T-cell (primary cell): Measurements from ENCODE around the gene BRD4. TPM values are rescaled to one million over a fixed set of nuclear protein-coding genes. Genes with fewer than 3 reads are reported as not detected.

Experiments
- ATAC-seq, 4 experiments: fragments of 200-7000 bp in 3 of 4; fragments of 150-1000 bp in 1 of 4; cut with Tn5 transposase; replicated peaks in 1 of 4; 1 replicate in 3 of 4; 2 replicates in 1 of 4; pipeline ENCODE4 v1.10.0; 2021; ENCODE audit warnings: moderate library complexity in 3 of 4, mild to moderate bottlenecking in 2 of 4, moderate number of reproducible peaks in 1 of 4
- CTCF ChIA-PET, 2 donors: fragments of 300-600 bp; sonication (Branson Sonifier 250); formaldehyde crosslinking; loops; one replicate each; lab custom pipeline; 2022; ENCODE audit warnings: antibody characterized with exemption in 2 of 2; lab: Charles Lee
- POLR2A ChIA-PET, 2 donors: fragments of 300-600 bp; sonication (Branson Sonifier 250); formaldehyde crosslinking; loops; one replicate each; lab custom pipeline; 2022; ENCODE audit warnings: antibody characterized with exemption in 2 of 2; lab: Charles Lee
- DNase-seq, 35 experiments: peaks; one replicate each; pipeline versions ENCODE4 v3.0.0 to v3.0.0-alpha.2; 2013 to 2023
- H3K27ac ChIP-seq: one replicate; pipeline ENCODE4 v1.5.1; 2013; ENCODE audit warnings: low read length
- H3K27me3 ChIP-seq, 2 experiments: replicated peaks in 1 of 2; 1 replicate in 1 of 2; 2 replicates in 1 of 2; pipeline versions ENCODE4 v1.6.1 to v1.7.0; 2013; ENCODE audit warnings: low read length in 1 of 2, mixed read lengths in 1 of 2; ENCODE audit not compliant: control insufficient read depth in 2 of 2, insufficient read depth in 2 of 2; ENCODE audit errors: extremely low read depth in 1 of 2
- H3K36me3 ChIP-seq, 2 donors: 1 replicate in 1 of 2; 2 replicates in 1 of 2; pipeline versions ENCODE4 v1.6.1 to v1.7.0; 2013; ENCODE audit warnings: low read length in 1 of 2; ENCODE audit not compliant: control insufficient read depth in 2 of 2, insufficient read depth in 1 of 2; ENCODE audit errors: extremely low read depth in 1 of 2
- H3K4me1 ChIP-seq, 2 experiments: 1 replicate in 1 of 2; 2 replicates in 1 of 2; pipeline versions ENCODE4 v1.6.1 to v1.7.0; 2013; ENCODE audit warnings: low read length in 2 of 2, mixed read lengths in 1 of 2; ENCODE audit not compliant: insufficient read depth in 2 of 2, control insufficient read depth in 1 of 2; ENCODE audit errors: extremely low read depth in 1 of 2
- H3K4me3 ChIP-seq, 2 donors: 1 replicate in 1 of 2; 2 replicates in 1 of 2; pipeline versions ENCODE4 v1.5.1 to v1.7.0; 2013; ENCODE audit warnings: mild to moderate bottlenecking in 2 of 2, low read length in 1 of 2, moderate library complexity in 1 of 2; ENCODE audit not compliant: control insufficient read depth in 1 of 2; ENCODE audit errors: extremely low read depth in 1 of 2
- H3K9me3 ChIP-seq: 2 replicates; pipeline ENCODE4 v1.7.0; 2013
- H3K27ac Mint-ChIP-seq, 2 donors: one replicate each; pipeline ENCODE4 v1.8.0; 2020 to 2021; ENCODE audit warnings: mild to moderate bottlenecking in 2 of 2, mixed read lengths in 2 of 2
- H3K27me3 Mint-ChIP-seq, 2 donors: one replicate each; pipeline ENCODE4 v1.8.0; 2021 to 2022; ENCODE audit warnings: mixed read lengths in 2 of 2
- H3K36me3 Mint-ChIP-seq: one replicate; pipeline ENCODE4 v1.8.0; 2021; ENCODE audit warnings: mixed read lengths
- H3K4me1 Mint-ChIP-seq, 3 donors: one replicate each; pipeline ENCODE4 v1.8.0; 2020 to 2022; ENCODE audit warnings: mixed read lengths in 3 of 3, mild to moderate bottlenecking in 1 of 3
- H3K4me3 Mint-ChIP-seq, 3 donors: one replicate each; pipeline ENCODE4 v1.8.0; 2020 to 2022; ENCODE audit warnings: mild to moderate bottlenecking in 3 of 3, mixed read lengths in 3 of 3, moderate library complexity in 3 of 3
- H3K9me3 Mint-ChIP-seq, 3 donors: one replicate each; pipeline ENCODE4 v1.8.0; 2020 to 2022; ENCODE audit warnings: mixed read lengths in 3 of 3
- WGBS: methylation state at CpG from one replicate; pipeline ENCODE4 v1.1.5; 2013; ENCODE audit warnings: missing lambda C conversion rate; ENCODE audit not compliant: insufficient coverage; 5-methylcytosine and 5-hydroxymethylcytosine counted together
- total RNA-seq, 35 experiments: library from RNA in 6 of 35; stranded (reverse) in 6 of 35; fragments of 120-200 nt in 1 of 35; gene quantifications; one replicate each; pipeline versions ENCODE4 v1.2.1 to v1.2.4 and lab custom pipeline; 2013 to 2026

The BRD4 gene
- total RNA-seq, 5 donors from 2014 or later (not counting 1 experiment from before 2014, with no cell fraction given) = 115 to 154 (median 139) TPM

GRCh38 chr19:15287496-15287895 is 44.8 kb downstream of the BRD4 start:
- 39% methylated on average over 7 of the region's 10 CpGs for WGBS
- ATAC-seq (peak in 1 of 4 experiments; percentile 17), DNase-seq (no peak)
- Mint-ChIP-seq H3K4me1 (peaks cover 94 to 98% (median 97%) of the 10 kb centered on the region in 3 donors), H3K27ac (peak overlapping the region; percentile 29 to 79), H3K4me3 (peak overlapping the region; percentile 21 to 72 (median 53)), H3K36me3 (no peaks in the 10 kb centered on the region), H3K27me3 (no peaks in the 10 kb centered on the region), H3K9me3 (no peaks in the 10 kb centered on the region)
- POLR2A ChIA-PET = interaction anchor here in 1 of 2 donors (0.6 kb wide), 1 partner anchor 49 kb away, joined by 3 read pairs; no protein-coding TSS in a partner anchor
- CTCF ChIA-PET = interaction anchor here in 1 of 2 donors (0.6 kb wide), 1 partner anchor 66 kb away, joined by 5 read pairs; no protein-coding TSS in a partner anchor
- Histone ChIP-seq H3K9me3 (no peaks in the 10 kb centered on the region), H3K27ac (peak overlapping the region; percentile 21), H3K27me3 (no peaks in the 10 kb centered on the region), H3K4me1 (peaks cover 85 to 89% of the 10 kb centered on the region in 2 experiments), H3K36me3 (no peaks in the 10 kb centered on the region), H3K4me3 (no peak overlapping the region)

GRCh38 chr19:15286688-15287365 is 45.5 kb downstream of the BRD4 start:
- Mint-ChIP-seq H3K36me3 (no peaks in the 10 kb centered on the region), H3K27ac (no peak overlapping the region), H3K27me3 (no peaks in the 10 kb centered on the region), H3K4me1 (peaks cover 94 to 98% (median 97%) of the 10 kb centered on the region in 3 donors), H3K4me3 (peak overlapping the region in 1 of 3 donors; percentile 72), H3K9me3 (no peaks in the 10 kb centered on the region)
- Histone ChIP-seq H3K4me3 (no peak overlapping the region), H3K27me3 (no peaks in the 10 kb centered on the region), H3K27ac (no peak overlapping the region), H3K36me3 (no peaks in the 10 kb centered on the region), H3K9me3 (no peaks in the 10 kb centered on the region), H3K4me1 (peaks cover 86 to 91% of the 10 kb centered on the region in 2 experiments)
- ChIA-PET POLR2A (no interaction called here), CTCF (no interaction called here)
- ATAC-seq = no peak
- DNase-seq = no peak
- 0% methylated on average over 1 of the region's 4 CpGs for WGBS

- ATAC-seq (peak in 1 of 4 experiments; percentile 10), DNase-seq (peak in 1 of 35 experiments; percentile 25)
- Mint-ChIP-seq H3K27me3 (no peaks in the 10 kb centered on the region), H3K9me3 (no peaks in the 10 kb centered on the region), H3K4me1 (peaks cover 94 to 98% (median 97%) of the 10 kb centered on the region in 3 donors), H3K36me3 (no peaks in the 10 kb centered on the region), H3K4me3 (peak overlapping the region; percentile 5 to 67 (median 54)), H3K27ac (peak overlapping the region; percentile 59 to 78)
- WGBS = 71% methylated on average over 8 of the region's 11 CpGs
- peaks cover 78 to 96% of the 10 kb centered on the region in 2 experiments for H3K4me1 ChIP-seq
- CTCF ChIA-PET = no interaction called here
- POLR2A ChIA-PET = no interaction called here
- H3K27me3 ChIP-seq = no peaks in the 10 kb centered on the region
- H3K27ac ChIP-seq = peak overlapping the region; percentile 36
- H3K36me3 ChIP-seq = no peaks in the 10 kb centered on the region
- no peaks in the 10 kb centered on the region for H3K9me3 ChIP-seq
- peak overlapping the region in 1 of 2 donors; percentile 11 for H3K4me3 ChIP-seq
Measured at GRCh38 chr19:15285896-15286591, 46.3 kb downstream of the BRD4 start.

- Mint-ChIP-seq H3K9me3 (no peaks in the 10 kb centered on the region), H3K4me1 (peaks cover 94 to 98% (median 97%) of the 10 kb centered on the region in 3 donors), H3K27ac (peak overlapping the region; percentile 81 to 85), H3K4me3 (peak overlapping the region; percentile 4 to 74 (median 42)), H3K36me3 (no peaks in the 10 kb centered on the region), H3K27me3 (no peaks in the 10 kb centered on the region)
- H3K4me3 ChIP-seq = no peak overlapping the region
- H3K4me1 ChIP-seq = peaks cover 66 to 96% of the 10 kb centered on the region in 2 experiments
- CTCF ChIA-PET = no interaction called here
- no peaks in the 10 kb centered on the region for H3K9me3 ChIP-seq
- no peak for ATAC-seq
- POLR2A ChIA-PET = interaction anchor here in 1 of 2 donors (0.5 kb wide), 1 partner anchor 719 kb away, joined by 3 read pairs; no protein-coding TSS in a partner anchor
- no peaks in the 10 kb centered on the region for H3K27me3 ChIP-seq
- no peak for DNase-seq
- no peak overlapping the region for H3K27ac ChIP-seq
- WGBS = 55% methylated on average over 2 of the region's 3 CpGs
- H3K36me3 ChIP-seq = no peaks in the 10 kb centered on the region
Measured at GRCh38 chr19:15284896-15285295, 47.4 kb downstream of the BRD4 start.

GRCh38 chr19:15284091-15284490 is 48.2 kb downstream of the BRD4 start:
- no peaks in the 10 kb centered on the region for H3K9me3 ChIP-seq
- Mint-ChIP-seq H3K4me1 (peaks cover 94 to 98% (median 98%) of the 10 kb centered on the region in 3 donors), H3K9me3 (no peaks in the 10 kb centered on the region), H3K27ac (peak overlapping the region; percentile 81 to 85), H3K27me3 (no peaks in the 10 kb centered on the region), H3K36me3 (no peaks in the 10 kb centered on the region), H3K4me3 (peak overlapping the region; percentile 4 to 74 (median 42))
- H3K4me3 ChIP-seq = no peak overlapping the region
- 96% methylated on average over 3 of the region's 5 CpGs for WGBS
- H3K27ac ChIP-seq = no peak overlapping the region
- POLR2A ChIA-PET = no interaction called here
- ATAC-seq (no peak), DNase-seq (no peak)
- H3K4me1 ChIP-seq = peaks cover 61 to 95% of the 10 kb centered on the region in 2 experiments
- H3K36me3 ChIP-seq = no peaks in the 10 kb centered on the region
- CTCF ChIA-PET = no interaction called here
- H3K27me3 ChIP-seq = no peaks in the 10 kb centered on the region
